Measurements from ENCODE around the gene TSNAXIP1. TPM values are rescaled to one million over a fixed set of nuclear protein-coding genes. Genes with fewer than 3 reads are reported as not detected.
"Not testable (repeated sequence)": the region's sequence is repeated elsewhere in the genome, so short reads cannot be mapped to it uniquely, and the experiment has no call there.

The TSNAXIP1 gene
- total and polyA plus RNA-seq, 8 donors, result 0.52 to 7.1 (median 6.2) TPM

DNA sequence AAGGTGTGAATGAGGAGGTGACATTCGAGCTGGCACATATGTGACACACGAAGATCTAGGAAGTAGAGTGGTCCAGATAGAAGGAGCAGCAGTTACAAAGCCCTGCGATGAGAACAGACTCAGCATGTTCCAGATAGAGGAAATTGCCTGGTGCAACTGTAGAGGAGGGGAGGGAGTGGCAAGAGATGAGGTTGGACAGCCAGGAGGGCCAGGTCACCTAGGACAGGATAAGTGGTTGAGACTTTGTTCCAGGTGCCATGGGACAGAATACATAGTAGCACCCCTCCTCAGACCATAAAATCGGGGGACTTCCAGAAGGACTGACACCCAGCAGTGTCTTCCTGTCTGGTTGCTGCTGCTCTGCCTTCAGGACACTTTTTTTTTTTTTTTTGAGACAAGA lies 51.8 kb downstream of the TSNAXIP1 start:
- peak overlapping the region; percentile 77 to 84 for H3K27ac ChIP-seq
- ATAC-seq, result peak; percentile 24
- TF ChIP-seq, protein P1, sequence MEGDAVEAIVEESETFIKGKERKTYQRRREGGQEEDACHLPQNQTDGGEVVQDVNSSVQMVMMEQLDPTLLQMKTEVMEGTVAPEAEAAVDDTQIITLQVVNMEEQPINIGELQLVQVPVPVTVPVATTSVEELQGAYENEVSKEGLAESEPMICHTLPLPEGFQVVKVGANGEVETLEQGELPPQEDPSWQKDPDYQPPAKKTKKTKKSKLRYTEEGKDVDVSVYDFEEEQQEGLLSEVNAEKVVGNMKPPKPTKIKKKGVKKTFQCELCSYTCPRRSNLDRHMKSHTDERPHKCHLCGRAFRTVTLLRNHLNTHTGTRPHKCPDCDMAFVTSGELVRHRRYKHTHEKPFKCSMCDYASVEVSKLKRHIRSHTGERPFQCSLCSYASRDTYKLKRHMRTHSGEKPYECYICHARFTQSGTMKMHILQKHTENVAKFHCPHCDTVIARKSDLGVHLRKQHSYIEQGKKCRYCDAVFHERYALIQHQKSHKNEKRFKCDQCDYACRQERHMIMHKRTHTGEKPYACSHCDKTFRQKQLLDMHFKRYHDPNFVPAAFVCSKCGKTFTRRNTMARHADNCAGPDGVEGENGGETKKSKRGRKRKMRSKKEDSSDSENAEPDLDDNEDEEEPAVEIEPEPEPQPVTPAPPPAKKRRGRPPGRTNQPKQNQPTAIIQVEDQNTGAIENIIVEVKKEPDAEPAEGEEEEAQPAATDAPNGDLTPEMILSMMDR (IDR thresholded peaks at IDR 0.05), result no peak
- intact Hi-C loops (cut with DNase I), result no loop called here
- no peaks in the 10 kb centered on the region for H3K27me3 ChIP-seq
- DNase-seq, result no peak
- H3K4me1 ChIP-seq, result peaks cover 12 to 40% of the 10 kb centered on the region in 2 donors
- peaks cover 0 to 10% of the 10 kb centered on the region in 2 donors for H3K36me3 ChIP-seq
- H3K9me3 ChIP-seq, result no peaks in the 10 kb centered on the region
- H3K4me3 ChIP-seq, result no peak overlapping the region

GRCh38 chr16:67860589-67861398 lies 54.1 kb downstream of the TSNAXIP1 start:
- H3K4me1 ChIP-seq, result peaks cover 12 to 45% of the 10 kb centered on the region in 2 donors
- no peak overlapping the region for H3K27ac ChIP-seq

GRCh38 chr16:67861877-67862276 lies 55.2 kb downstream of the TSNAXIP1 start:
- Histone ChIP-seq H3K4me1 (peaks cover 12 to 44% of the 10 kb centered on the region in 2 donors), H3K27me3 (no peaks in the 10 kb centered on the region), H3K4me3 (no peak overlapping the region), H3K9me3 (no peaks in the 10 kb centered on the region), H3K27ac (no peak overlapping the region), H3K36me3 (peaks cover 0 to 31% of the 10 kb centered on the region in 2 donors)
- ATAC-seq, result no peak
- TF ChIP-seq, protein P1 (IDR thresholded peaks at IDR 0.05), result no peak
- DNase-seq, result no peak
- intact Hi-C loops (cut with DNase I), result no loop called here

More at GRCh38 chr16:67860589-67861398, 54.1 kb downstream of the TSNAXIP1 start:
- DNase-seq (no peak), ATAC-seq (no peak)
- intact Hi-C loops (cut with DNase I), result no loop called here
- TF ChIP-seq, protein P1 (IDR thresholded peaks at IDR 0.05), result no peak
- no peaks in the 10 kb centered on the region for H3K9me3 ChIP-seq
- H3K36me3 ChIP-seq, result peaks cover 0 to 20% of the 10 kb centered on the region in 2 donors
- no peak overlapping the region for H3K4me3 ChIP-seq
- no peaks in the 10 kb centered on the region for H3K27me3 ChIP-seq

DNA sequence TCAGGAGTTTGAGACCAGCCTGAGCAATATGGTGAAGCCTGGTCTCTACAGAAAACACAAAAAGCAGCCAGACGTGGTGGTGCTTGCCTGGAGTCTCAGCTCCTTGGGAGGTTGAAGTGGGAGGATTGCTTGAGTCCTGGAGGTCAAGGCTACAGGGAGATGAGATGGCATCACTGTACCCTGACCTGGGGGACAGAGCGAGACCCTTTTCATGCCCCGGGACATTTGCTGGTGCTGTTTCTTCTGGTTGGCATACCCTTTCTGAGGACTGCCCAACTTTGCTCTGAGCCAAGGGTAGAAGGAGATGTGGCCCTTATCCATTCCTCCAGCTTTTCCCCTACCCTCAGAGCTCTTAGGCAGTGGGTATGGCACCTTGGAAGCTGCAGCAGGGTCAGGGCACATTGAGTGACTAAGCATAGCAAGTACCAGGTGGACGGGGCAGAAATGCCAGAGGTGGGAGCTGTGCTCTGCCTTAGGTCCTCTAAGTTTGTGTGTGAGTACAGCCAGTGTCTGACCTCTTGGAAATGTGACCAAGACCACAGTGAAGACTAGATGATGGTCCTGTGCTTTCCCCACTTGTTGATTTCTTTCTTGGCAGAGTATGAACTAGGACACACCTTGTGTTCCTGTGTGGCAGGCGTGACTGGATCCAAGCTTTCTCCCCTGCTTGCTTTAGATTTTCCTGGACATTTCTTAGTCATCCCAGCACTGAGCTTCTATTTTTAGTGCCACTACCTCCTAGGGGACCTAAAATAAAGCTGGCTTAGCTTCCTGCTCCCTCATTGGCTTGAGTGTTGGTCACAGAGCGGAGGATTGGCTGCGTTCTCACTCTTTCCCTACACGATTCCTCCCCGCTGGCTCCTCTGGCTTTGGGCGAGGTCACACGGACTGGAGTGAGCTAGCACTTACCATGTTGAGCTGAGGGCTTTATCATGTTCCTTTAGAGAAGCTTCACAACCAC lies 56.2 kb downstream of the TSNAXIP1 start:
- H3K27ac ChIP-seq, result peak overlapping the region in 1 of 2 donors; percentile 23
- intact Hi-C loops (cut with DNase I), result no loop called here
- ATAC-seq, result peak; percentile 39
- no peaks in the 10 kb centered on the region for H3K27me3 ChIP-seq
- H3K36me3 ChIP-seq, result peaks cover 0 to 41% of the 10 kb centered on the region in 2 donors
- no peaks in the 10 kb centered on the region for H3K9me3 ChIP-seq
- no peak overlapping the region for H3K4me3 ChIP-seq
- peaks cover 4 to 33% of the 10 kb centered on the region in 2 donors for H3K4me1 ChIP-seq
- DNase-seq, result no peak
- TF ChIP-seq, protein P1 (IDR thresholded peaks at IDR 0.05), result no peak

- not testable (repeated sequence) for DNase-seq
Observed at GRCh38 chr16:67864044-67864443, 57.4 kb downstream of the TSNAXIP1 start.

More at GRCh38 chr16:67864044-67864443, 57.4 kb downstream of the TSNAXIP1 start:
- H3K9me3 ChIP-seq; H3K4me3 ChIP-seq; H3K27me3 ChIP-seq; ATAC-seq; H3K27ac ChIP-seq; intact Hi-C loops (cut with DNase I): not testable (repeated sequence)
- H3K36me3 ChIP-seq, result peaks cover 0 to 53% of the 10 kb centered on the region in 2 donors
- peaks cover 0 to 22% of the 10 kb centered on the region in 2 donors for H3K4me1 ChIP-seq

All from left lung (tissue), 10 donors.